IMR-90 (cell line): ENCODE data around the gene KRTAP10-10. TPM values are rescaled to one million over a fixed set of nuclear protein-coding genes. Genes with fewer than 3 reads are reported as not detected.

Experiments used
- ATAC-seq: fragments of 200-7000 bp; cut with Tn5 transposase; 2 replicates; pipeline ENCODE4 v1.9.1; 2020; ENCODE audit warnings: low read depth, mild to moderate bottlenecking, moderate library complexity
- BruUV-seq: library from RNA; stranded (reverse); fragments of 400-500 nt; replicated peaks from 2 replicates; lab custom pipeline; 2021; lab: Mats Ljungman, UMichigan
- CTCF ChIA-PET: fragments of 300-600 bp; formaldehyde crosslinking; extraction: SDS; loops from one replicate; lab custom pipeline; 2021; ENCODE audit warnings: antibody characterized with exemption; lab: Yijun Ruan, JAX
- POLR2A ChIA-PET: fragments of 300-600 bp; sonication (Branson Sonifier 250); formaldehyde crosslinking; loops from one replicate; lab custom pipeline; 2022; ENCODE audit warnings: antibody characterized with exemption; ENCODE audit not compliant: unreplicated experiment; lab: Charles Lee
- DNase-seq: peaks from one replicate; pipeline ENCODE4 v3.0.0; 2013
- H2AFZ ChIP-seq: replicated peaks from 2 replicates; pipeline ENCODE3; 2013; ENCODE audit warnings: low read length, mild to moderate bottlenecking; ENCODE audit not compliant: poor library complexity
- H2AK5ac ChIP-seq: 2 replicates; pipeline ENCODE4 v1.6.1; 2013; ENCODE audit warnings: low read depth, low read length, inconsistent platforms
- H2AK9ac ChIP-seq: replicated peaks from 2 replicates; pipeline ENCODE3; 2013; ENCODE audit warnings: mild to moderate bottlenecking, low read depth, low read length, moderate library complexity; ENCODE audit not compliant: poor library complexity
- H2BK120ac ChIP-seq: 2 replicates; pipeline ENCODE4 v1.6.1; 2013; ENCODE audit warnings: low read depth, low read length, inconsistent platforms
- H2BK15ac ChIP-seq: 3 replicates; pipeline ENCODE4 v1.6.1; 2013; ENCODE audit warnings: low read depth, low read length, inconsistent platforms
- H2BK20ac ChIP-seq: 2 replicates; pipeline ENCODE4 v1.6.1; 2013; ENCODE audit warnings: low read depth, mild to moderate bottlenecking, inconsistent platforms, low read length, moderate library complexity
- H2BK5ac ChIP-seq: 2 replicates; pipeline ENCODE4 v1.6.1; 2013; ENCODE audit warnings: mild to moderate bottlenecking, low read depth, low read length, inconsistent platforms; ENCODE audit not compliant: poor library complexity, severe bottlenecking
- H3K14ac ChIP-seq: replicated peaks from 2 replicates; pipeline ENCODE4 v1.6.1; 2013; ENCODE audit warnings: low read depth, low read length, inconsistent platforms
- H3K18ac ChIP-seq: 2 replicates; pipeline ENCODE4 v1.6.1; 2013; ENCODE audit warnings: low read depth, low read length, control low read depth
- H3K23ac ChIP-seq: 2 replicates; pipeline ENCODE4 v1.6.1; 2013; ENCODE audit warnings: low read depth, low read length, inconsistent platforms
- H3K27ac ChIP-seq: 2 replicates; pipeline ENCODE4 v1.5.1; 2013; ENCODE audit warnings: mild to moderate bottlenecking, control low read depth, low read length; ENCODE audit not compliant: insufficient read depth
- H3K27me3 ChIP-seq: 2 replicates; pipeline ENCODE4 v1.6.1; 2013; ENCODE audit warnings: low read length; ENCODE audit not compliant: control insufficient read depth, insufficient read depth
- H3K36me3 ChIP-seq: 2 replicates; pipeline ENCODE4 v1.6.1; 2013; ENCODE audit warnings: low read length, mixed read lengths; ENCODE audit not compliant: control insufficient read depth, insufficient read depth
- H3K4ac ChIP-seq: 2 replicates; pipeline ENCODE4 v1.6.1; 2013; ENCODE audit warnings: low read depth, low read length, inconsistent platforms
- H3K4me1 ChIP-seq: 2 replicates; pipeline ENCODE4 v1.6.1; 2013; ENCODE audit warnings: low read length, mixed read lengths; ENCODE audit not compliant: control insufficient read depth, insufficient read depth
- H3K4me2 ChIP-seq: 2 replicates; pipeline ENCODE4 v1.6.1; 2013; ENCODE audit warnings: low read depth, mild to moderate bottlenecking, control low read depth, low read length, moderate library complexity
- H3K4me3 ChIP-seq: 2 replicates; pipeline ENCODE4 v1.5.1; 2013; ENCODE audit warnings: low read depth, mild to moderate bottlenecking, control low read depth, low read length, moderate library complexity; ENCODE audit not compliant: insufficient read depth
- H3K56ac ChIP-seq: 2 replicates; pipeline ENCODE4 v1.6.1; 2013; ENCODE audit warnings: low read length, inconsistent platforms; ENCODE audit not compliant: insufficient read depth; ENCODE audit errors: extremely low read depth
- H3K79me1 ChIP-seq, 2 experiments: 2 replicates each; pipeline ENCODE4 v1.6.1; 2013; ENCODE audit warnings: low read length in 2 of 2, inconsistent platforms in 1 of 2, low read depth in 1 of 2
- H3K9ac ChIP-seq: 2 replicates; pipeline ENCODE4 v1.6.1; 2013; ENCODE audit warnings: low read depth, low read length, control low read depth
- H3K9me1 ChIP-seq: 2 replicates; pipeline ENCODE4 v1.6.1; 2013; ENCODE audit warnings: low read length, inconsistent platforms; ENCODE audit not compliant: insufficient read depth
- H3K9me3 ChIP-seq: 2 replicates; pipeline ENCODE4 v1.6.1; 2013; ENCODE audit warnings: low read length; ENCODE audit not compliant: control insufficient read depth, insufficient read depth
- H4K20me1 ChIP-seq: 2 replicates; pipeline ENCODE4 v1.6.1; 2013; ENCODE audit warnings: low read length, inconsistent platforms; ENCODE audit not compliant: insufficient read depth
- H4K5ac ChIP-seq: 2 replicates; pipeline ENCODE4 v1.6.1; 2013; ENCODE audit warnings: mild to moderate bottlenecking, low read depth, low read length, control low read depth
- H4K8ac ChIP-seq, 2 experiments: 2 replicates each; pipeline ENCODE4 v1.6.1; 2013; ENCODE audit warnings: low read depth in 2 of 2, low read length in 2 of 2, control low read depth in 1 of 2, inconsistent platforms in 1 of 2
- H4K91ac ChIP-seq: 2 replicates; pipeline ENCODE4 v1.6.1; 2013; ENCODE audit warnings: low read depth, low read length, inconsistent platforms; ENCODE audit not compliant: insufficient read depth
- CEBPB ChIP-seq: IDR thresholded peaks from 2 replicates; pipeline ENCODE4 v1.6.1; 2012; ENCODE audit warnings: low read depth, low read length, improper control_type of control experiment
- CHD1 ChIP-seq: IDR thresholded peaks from 2 replicates; pipeline ENCODE4 v1.6.1; 2012; ENCODE audit warnings: low read depth, low read length, improper control_type of control experiment
- CTCF ChIP-seq: conservative IDR thresholded peaks from 2 replicates; pipeline ENCODE4 v1.5.1; 2012; ENCODE audit warnings: mild to moderate bottlenecking, low read depth, low read length, improper control_type of control experiment
- FOS ChIP-seq: fragments of 150-350 bp; IDR thresholded peaks from 2 replicates; pipeline ENCODE4 v1.6.1; 2016; ENCODE audit warnings: low read depth, low read length
- MAZ ChIP-seq: IDR thresholded peaks from 2 replicates; pipeline ENCODE4 v1.6.1; 2012; ENCODE audit warnings: low read depth, mild to moderate bottlenecking, low read length, improper control_type of control experiment, moderate library complexity, borderline replicate concordance
- RCOR1 ChIP-seq: IDR thresholded peaks from 2 replicates; pipeline ENCODE4 v1.6.1; 2012; ENCODE audit warnings: mild to moderate bottlenecking, low read length, improper control_type of control experiment; ENCODE audit not compliant: insufficient replicate concordance
- WGBS, 2 experiments: methylation state at CpG; one replicate each; pipeline versions ENCODE4 v1.1.5 to v1.1.7; 2013; ENCODE audit warnings: missing lambda C conversion rate in 2 of 2; ENCODE audit not compliant: insufficient read length in 1 of 2; ENCODE audit errors: extremely low coverage in 2 of 2; 5-methylcytosine and 5-hydroxymethylcytosine counted together
- dilution Hi-C: fragments of 300-500 bp; cut with HindIII; formaldehyde crosslinking; loops from one replicate; pipeline ENCODE4 v1.14.3; 2018; ENCODE audit warnings: low sequenced_read_pairs; ENCODE audit not compliant: unreplicated experiment
- in situ Hi-C: fragments of 300-500 bp; cut with MboI; formaldehyde crosslinking; loops from 3 replicates; pipeline ENCODE4 v1.14.3; 2019; ENCODE audit warnings: low sequenced_read_pairs, inconsistent platforms, mixed read lengths
- intact Hi-C: fragments of 100-400 bp; cut with micrococcal nuclease; formaldehyde crosslinking; loops from 2 replicates; pipeline ENCODE4 v1.10.0; 2022
- polyA plus RNA-seq, 3 experiments: library from polyadenylated mRNA; depleted of rRNA; stranded (reverse); fragments of >200 nt; gene quantifications; 2 replicates each; pipeline ENCODE4 v1.2.3, GENCODE V29; 2012; ENCODE audit warnings: low replicate concordance in 1 of 3
- total RNA-seq: library from RNA; depleted of rRNA; stranded (reverse); fragments of >200 nt; gene quantifications from 2 replicates; pipeline ENCODE4 v1.2.3, GENCODE V29; 2012
- TF ChIP-seq, protein P1 (sequence below): fragments of 150-350 bp; IDR thresholded peaks from 2 replicates; pipeline ENCODE4 v1.6.1; 2017; ENCODE audit warnings: mild to moderate bottlenecking, antibody characterized with exemption, low read length, low read depth

Gene KRTAP10-10
- total and polyA plus RNA-seq, 2 of the 4 experiments (the other 2 are of a cell fraction) = not detected

DNA sequence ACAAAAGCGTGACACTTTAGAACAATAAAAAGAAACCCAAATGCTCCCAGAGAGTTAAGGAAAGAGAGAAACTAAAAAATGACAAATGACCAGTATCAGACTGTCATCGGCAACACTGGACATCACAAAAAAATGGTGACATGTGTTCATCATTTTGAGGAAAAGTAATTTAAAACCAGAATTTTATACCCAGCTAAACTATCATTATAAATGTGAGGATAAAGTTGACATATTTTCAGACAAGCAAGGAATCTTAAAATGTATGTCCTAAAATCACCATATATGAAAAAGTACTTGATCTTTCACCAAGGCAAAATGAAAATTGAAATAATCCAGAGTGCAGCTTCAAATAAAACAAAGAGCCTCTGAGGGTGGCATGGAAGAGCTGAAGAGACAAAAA, 7.7 kb downstream of the KRTAP10-10 start:
- intact Hi-C loops = no loop called here
- DNase-seq = no peak
- Histone ChIP-seq H2AK5ac (no peak overlapping the region), H2BK20ac (no peak overlapping the region), H3K56ac (no peak overlapping the region), H3K27ac (no peak overlapping the region), H4K20me1 (no peaks in the 10 kb centered on the region), H3K36me3 (no peaks in the 10 kb centered on the region), H4K91ac (no peak overlapping the region), H3K4me3 (no peak overlapping the region), H4K8ac (no peak overlapping the region), H3K27me3 (no peaks in the 10 kb centered on the region; the same call in 1 of the 2 replicates), H2BK5ac (no peak overlapping the region), H2BK15ac (no peak overlapping the region), H3K79me1 (no peaks in the 10 kb centered on the region), H2AK9ac (no peak overlapping the region), H3K9me1 (no peaks in the 10 kb centered on the region), H3K4me2 (no peak overlapping the region), H3K14ac (no peak overlapping the region), H3K23ac (no peak overlapping the region), H3K9me3 (peaks cover 10% of the 10 kb centered on the region), H4K5ac (no peak overlapping the region), H3K9ac (no peak overlapping the region), H2AFZ (no peak overlapping the region), H3K18ac (no peak overlapping the region), H3K4me1 (no peaks in the 10 kb centered on the region), H3K4ac (no peak overlapping the region), H2BK120ac (no peak overlapping the region)
- no TSS peak for BruUV-seq
- ChIA-PET POLR2A (no interaction called here), CTCF (no interaction called here)
- WGBS, 2 experiments = no CpG with 5 or more reads among the region's 2 CpGs
- TF ChIP-seq, protein P1, sequence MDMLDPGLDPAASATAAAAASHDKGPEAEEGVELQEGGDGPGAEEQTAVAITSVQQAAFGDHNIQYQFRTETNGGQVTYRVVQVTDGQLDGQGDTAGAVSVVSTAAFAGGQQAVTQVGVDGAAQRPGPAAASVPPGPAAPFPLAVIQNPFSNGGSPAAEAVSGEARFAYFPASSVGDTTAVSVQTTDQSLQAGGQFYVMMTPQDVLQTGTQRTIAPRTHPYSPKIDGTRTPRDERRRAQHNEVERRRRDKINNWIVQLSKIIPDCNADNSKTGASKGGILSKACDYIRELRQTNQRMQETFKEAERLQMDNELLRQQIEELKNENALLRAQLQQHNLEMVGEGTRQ = no peak
- TF ChIP-seq CEBPB (no peak), CTCF (no peak), CHD1 (no peak), RCOR1 (no peak), FOS (no peak), MAZ (no peak)
- in situ Hi-C loops = no loop called here
- dilution Hi-C loops = no loop called here
- ATAC-seq = no peak
